Prostate gland (tissue), 2 donors: ENCODE data around the gene SCAPER. TPM values are rescaled to one million over a fixed set of nuclear protein-coding genes. Genes with fewer than 3 reads are reported as not detected.

Source experiments
- DNase-seq: peaks from one replicate; pipeline ENCODE4 v3.0.0-alpha.2; 2019; ENCODE audit warnings: low spot score
- H3K27ac ChIP-seq, 2 donors: fragments of 200-600 bp; sonication (generic); 2 replicates each; pipeline ENCODE4 v1.5.1; 2017 to 2019
- H3K27me3 ChIP-seq: fragments of 200-600 bp; sonication (generic); replicated peaks from 2 replicates; pipeline ENCODE4 v1.5.1; 2019; ENCODE audit not compliant: insufficient read depth
- H3K36me3 ChIP-seq, 2 donors: fragments of 200-600 bp; sonication (generic); 1 replicate in 1 of 2; 2 replicates in 1 of 2; pipeline versions ENCODE4 v1.5.1 to v1.8.1; 2017 to 2019
- H3K4me1 ChIP-seq: fragments of 200-600 bp; sonication (generic); replicated peaks from 2 replicates; pipeline ENCODE4 v1.5.1; 2019
- H3K4me3 ChIP-seq, 2 donors: fragments of 200-600 bp; sonication (generic); 2 replicates each; pipeline ENCODE4 v1.5.1; 2017 to 2019
- H3K9me3 ChIP-seq: fragments of 200-600 bp; sonication (generic); 2 replicates; pipeline ENCODE4 v1.5.1; 2017
- POLR2A ChIP-seq: fragments of 450-650 bp; IDR thresholded peaks from one replicate; pipeline ENCODE4 v1.6.1; 2016; ENCODE audit warnings: antibody characterized with exemption, mild to moderate bottlenecking
- POLR2AphosphoS5 ChIP-seq: sonication (generic); formaldehyde crosslinking; IDR thresholded peaks from one replicate; pipeline ENCODE4 v1.6.1; 2017; ENCODE audit warnings: antibody characterized with exemption
- WGBS: methylation state at CpG from one replicate; pipeline ENCODE4 v1.1.5; 2018; 5-methylcytosine and 5-hydroxymethylcytosine counted together
- intact Hi-C: fragments of 100-400 bp; cut with DNase I; formaldehyde crosslinking; loops from one replicate; pipeline ENCODE4 v1.14.2; 2022
- total RNA-seq, 2 donors: library from RNA; depleted of rRNA; stranded (reverse); fragments of >200 nt; gene quantifications; one replicate each; pipeline ENCODE4 v1.1.0, GENCODE V29; 2016
- TF ChIP-seq, protein P1 (sequence below), 4 experiments: fragments of 200-600 bp in 2 of 4; fragments of 450-650 bp in 2 of 4; sonication (generic) in 2 of 4; IDR thresholded peaks; 1 replicate in 3 of 4; 2 replicates in 1 of 4; pipeline ENCODE4 v1.5.1; 2016 to 2019; ENCODE audit warnings: antibody characterized with exemption in 4 of 4, mild to moderate bottlenecking in 2 of 4, moderate library complexity in 2 of 4

SCAPER gene
- total RNA-seq, 2 donors from 2014 or later, result 19.1 to 38.9 TPM

DNA sequence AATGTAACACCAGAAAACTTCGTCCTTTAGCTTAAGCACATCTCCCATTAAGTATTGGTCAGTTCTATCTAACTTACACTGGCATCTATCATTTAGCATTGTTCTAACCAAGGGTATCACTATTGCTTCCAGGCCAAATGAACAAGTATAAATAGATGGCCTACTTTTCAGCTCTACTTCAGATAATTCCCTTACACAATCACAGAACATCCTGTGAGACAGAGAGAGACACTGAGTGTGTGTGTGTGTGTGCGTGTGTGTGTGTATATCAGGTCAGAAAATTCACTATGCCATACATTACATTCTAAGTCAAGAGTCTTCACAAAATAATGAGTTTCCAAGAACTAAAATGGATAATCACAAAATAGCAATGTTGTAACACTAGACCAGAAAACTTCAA, 39.1 kb downstream of the SCAPER start:
- TF ChIP-seq, protein P1, sequence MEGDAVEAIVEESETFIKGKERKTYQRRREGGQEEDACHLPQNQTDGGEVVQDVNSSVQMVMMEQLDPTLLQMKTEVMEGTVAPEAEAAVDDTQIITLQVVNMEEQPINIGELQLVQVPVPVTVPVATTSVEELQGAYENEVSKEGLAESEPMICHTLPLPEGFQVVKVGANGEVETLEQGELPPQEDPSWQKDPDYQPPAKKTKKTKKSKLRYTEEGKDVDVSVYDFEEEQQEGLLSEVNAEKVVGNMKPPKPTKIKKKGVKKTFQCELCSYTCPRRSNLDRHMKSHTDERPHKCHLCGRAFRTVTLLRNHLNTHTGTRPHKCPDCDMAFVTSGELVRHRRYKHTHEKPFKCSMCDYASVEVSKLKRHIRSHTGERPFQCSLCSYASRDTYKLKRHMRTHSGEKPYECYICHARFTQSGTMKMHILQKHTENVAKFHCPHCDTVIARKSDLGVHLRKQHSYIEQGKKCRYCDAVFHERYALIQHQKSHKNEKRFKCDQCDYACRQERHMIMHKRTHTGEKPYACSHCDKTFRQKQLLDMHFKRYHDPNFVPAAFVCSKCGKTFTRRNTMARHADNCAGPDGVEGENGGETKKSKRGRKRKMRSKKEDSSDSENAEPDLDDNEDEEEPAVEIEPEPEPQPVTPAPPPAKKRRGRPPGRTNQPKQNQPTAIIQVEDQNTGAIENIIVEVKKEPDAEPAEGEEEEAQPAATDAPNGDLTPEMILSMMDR (IDR thresholded peaks at IDR 0.05), result no peak
- TF ChIP-seq POLR2A, result no peak
- H3K9me3 ChIP-seq, result no peaks in the 10 kb centered on the region
- no peaks in the 10 kb centered on the region for H3K27me3 ChIP-seq
- H3K4me3 ChIP-seq, result no peak overlapping the region
- no peak for DNase-seq
- no peaks in the 10 kb centered on the region for H3K4me1 ChIP-seq
- no peak overlapping the region for H3K27ac ChIP-seq
- intact Hi-C loops, result no loop called here
- 84% methylated on average over 2 of the region's 2 CpGs for WGBS
- no peaks in the 10 kb centered on the region for H3K36me3 ChIP-seq

DNA sequence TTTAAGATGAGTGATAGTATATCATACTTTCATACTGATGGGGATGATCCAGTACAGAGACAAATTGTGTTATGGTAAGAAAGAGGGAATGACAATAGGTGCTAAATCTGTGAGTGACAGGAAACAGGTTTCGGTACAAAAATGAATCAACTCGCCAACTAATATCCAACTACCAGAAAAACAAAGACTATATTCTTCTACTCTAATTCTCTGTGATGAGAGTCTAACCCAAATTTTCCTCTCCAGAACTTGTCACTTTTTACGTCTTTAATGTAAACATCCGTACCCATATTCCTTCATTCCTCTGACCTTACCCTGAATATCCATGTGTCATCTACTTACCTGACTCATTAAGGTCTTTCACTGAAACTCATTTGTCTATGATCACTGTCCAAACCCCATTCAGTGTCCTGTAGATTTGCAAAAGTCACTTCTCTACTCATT, 39.6 kb downstream of the SCAPER start:
- no peaks in the 10 kb centered on the region for H3K4me1 ChIP-seq
- no peak for DNase-seq
- no peaks in the 10 kb centered on the region for H3K36me3 ChIP-seq
- H3K27ac ChIP-seq, result no peak overlapping the region
- intact Hi-C loops, result no loop called here
- no peaks in the 10 kb centered on the region for H3K27me3 ChIP-seq
- no peaks in the 10 kb centered on the region for H3K9me3 ChIP-seq
- H3K4me3 ChIP-seq, result no peak overlapping the region
- WGBS, result 83% methylated on average over 4 of the region's 4 CpGs
- no peak for TF ChIP-seq POLR2AphosphoS5
- TF ChIP-seq POLR2A, result no peak
- TF ChIP-seq, protein P1 (IDR thresholded peaks at IDR 0.05), result no peak

DNA sequence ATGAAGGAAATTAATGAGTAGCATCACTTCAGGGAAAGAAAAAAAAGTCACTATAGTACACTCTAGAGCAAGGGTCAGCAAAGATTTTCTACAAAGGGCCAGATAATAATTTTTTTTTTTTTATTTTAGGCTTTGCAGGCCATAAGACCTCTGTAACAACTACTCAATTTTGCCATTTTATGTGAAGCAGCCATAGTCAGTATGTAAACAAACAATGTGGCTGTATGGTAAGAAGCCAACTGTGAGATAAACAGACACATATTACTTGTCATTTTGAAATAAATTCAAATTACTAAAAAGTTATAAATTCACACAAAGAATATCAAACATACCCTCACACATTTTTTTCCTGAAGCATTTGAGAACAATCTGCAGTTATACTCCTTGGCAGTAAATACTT, 40.6 kb downstream of the SCAPER start:
- Histone ChIP-seq H3K4me3 (no peak overlapping the region), H3K27ac (no peak overlapping the region), H3K9me3 (no peaks in the 10 kb centered on the region), H3K4me1 (no peaks in the 10 kb centered on the region), H3K36me3 (no peaks in the 10 kb centered on the region), H3K27me3 (no peaks in the 10 kb centered on the region)
- intact Hi-C loops, result no loop called here
- DNase-seq, result no peak
- TF ChIP-seq, protein P1 (IDR thresholded peaks at IDR 0.05), result no peak
- TF ChIP-seq POLR2A (no peak), POLR2AphosphoS5 (no peak)

DNA sequence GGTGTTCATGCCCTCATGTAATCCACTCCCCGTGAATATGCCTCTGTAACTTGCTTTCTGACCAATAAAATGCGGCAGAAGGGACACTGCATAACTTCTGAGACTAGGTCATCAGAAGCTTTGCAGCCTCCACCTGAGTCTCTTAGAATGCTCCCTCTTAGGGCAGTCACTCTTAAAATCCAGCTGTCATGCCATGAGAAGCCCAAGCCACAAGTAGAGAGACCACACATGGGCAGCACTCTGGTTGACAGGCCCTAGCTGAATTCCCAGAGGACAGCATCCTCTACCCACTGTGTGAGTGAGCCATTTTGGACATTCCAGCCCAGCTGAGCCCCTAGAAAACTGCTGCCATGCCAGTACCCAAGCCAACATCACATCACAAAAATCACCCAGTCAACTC, 41.4 kb downstream of the SCAPER start:
- H3K4me3 ChIP-seq, result no peak overlapping the region
- TF ChIP-seq POLR2AphosphoS5 (no peak), POLR2A (no peak)
- TF ChIP-seq, protein P1 (IDR thresholded peaks at IDR 0.05), result no peak
- WGBS, result 95% methylated on average over 2 of the region's 2 CpGs

DNA sequence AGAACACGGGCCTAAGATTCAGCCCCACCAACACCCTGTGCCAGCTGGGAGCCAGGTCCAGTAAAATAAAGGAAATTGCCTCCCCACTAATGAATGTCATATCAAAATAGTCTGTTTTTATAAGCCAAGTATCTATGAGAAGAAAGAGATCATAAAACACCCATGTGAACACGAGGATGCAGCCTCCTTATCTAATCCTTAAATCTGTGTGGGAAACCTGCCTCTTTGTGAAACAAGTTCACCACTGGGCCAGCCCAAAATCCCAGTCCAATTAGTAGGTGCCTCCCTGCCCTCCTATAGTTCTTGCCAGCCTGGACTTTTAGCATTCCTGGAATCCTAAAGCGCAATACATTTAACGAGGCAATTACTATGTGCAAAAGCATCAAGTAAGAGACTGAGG, 42.0 kb downstream of the SCAPER start:
- Histone ChIP-seq H3K36me3 (no peaks in the 10 kb centered on the region), H3K27ac (no peak overlapping the region), H3K27me3 (no peaks in the 10 kb centered on the region), H3K9me3 (no peaks in the 10 kb centered on the region), H3K4me3 (no peak overlapping the region), H3K4me1 (no peaks in the 10 kb centered on the region)
- no peak for DNase-seq
- TF ChIP-seq, protein P1 (IDR thresholded peaks at IDR 0.05), result no peak
- TF ChIP-seq POLR2A (no peak), POLR2AphosphoS5 (no peak)
- WGBS, result 50% methylated on average over 4 of the region's 4 CpGs
- intact Hi-C loops, result no loop called here

More for the DNA sequence above, 41.4 kb downstream of the SCAPER start:
- H3K9me3 ChIP-seq, result no peaks in the 10 kb centered on the region
- intact Hi-C loops, result no loop called here
- H3K27ac ChIP-seq, result no peak overlapping the region
- no peaks in the 10 kb centered on the region for H3K4me1 ChIP-seq
- no peak for DNase-seq
- no peaks in the 10 kb centered on the region for H3K27me3 ChIP-seq
- H3K36me3 ChIP-seq, result no peaks in the 10 kb centered on the region
